Loucy (cell line): ENCODE results near the gene PLBD1.

ENCODE experiments used
- EZH2phosphoT487 ChIP-seq: fragments of 200-600 bp; IDR thresholded peaks from 2 replicates; pipeline ENCODE4 v1.6.1; 2018; ENCODE audit warnings: antibody characterized with exemption, mild to moderate bottlenecking, moderate library complexity, borderline replicate concordance
- TF ChIP-seq, protein P1 (sequence below): fragments of 200-600 bp; sonication (generic); conservative IDR thresholded peaks from 2 replicates; pipeline ENCODE4 v1.5.1; 2014; ENCODE audit warnings: mild to moderate bottlenecking, antibody characterized with exemption, low read length

DNA sequence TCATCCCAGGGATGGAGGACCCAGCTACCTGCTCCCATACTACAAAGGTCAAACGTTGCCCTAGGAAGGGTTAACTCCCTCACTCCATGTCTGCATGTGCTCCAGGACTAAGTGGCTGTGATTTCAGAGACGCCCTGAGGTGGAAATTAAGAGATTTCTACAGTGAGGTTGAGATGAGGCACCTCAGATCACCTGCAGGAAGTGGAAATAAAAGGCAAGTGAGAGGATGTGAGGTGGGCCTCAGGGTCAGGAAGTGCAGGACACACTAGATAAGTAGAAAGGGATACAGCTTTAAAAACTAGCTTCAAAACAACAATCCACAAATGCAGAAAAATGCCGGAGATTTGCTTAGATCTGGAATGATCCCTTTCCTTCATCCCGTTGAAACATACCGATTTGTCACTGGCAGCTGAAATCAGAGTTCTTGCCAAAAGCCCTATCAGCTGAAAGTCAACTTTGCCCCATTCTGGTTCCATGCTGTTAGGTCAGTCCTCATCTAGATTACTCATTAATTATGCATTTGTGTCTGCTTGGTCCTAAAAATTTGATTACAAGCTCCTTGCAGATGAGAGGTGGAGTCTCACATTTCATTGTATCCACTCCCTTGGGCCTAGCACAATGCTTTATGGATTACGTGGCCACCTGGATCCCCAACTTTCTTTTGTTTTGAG is 6.6 kb downstream of the PLBD1 start:
- TF ChIP-seq, protein P1, sequence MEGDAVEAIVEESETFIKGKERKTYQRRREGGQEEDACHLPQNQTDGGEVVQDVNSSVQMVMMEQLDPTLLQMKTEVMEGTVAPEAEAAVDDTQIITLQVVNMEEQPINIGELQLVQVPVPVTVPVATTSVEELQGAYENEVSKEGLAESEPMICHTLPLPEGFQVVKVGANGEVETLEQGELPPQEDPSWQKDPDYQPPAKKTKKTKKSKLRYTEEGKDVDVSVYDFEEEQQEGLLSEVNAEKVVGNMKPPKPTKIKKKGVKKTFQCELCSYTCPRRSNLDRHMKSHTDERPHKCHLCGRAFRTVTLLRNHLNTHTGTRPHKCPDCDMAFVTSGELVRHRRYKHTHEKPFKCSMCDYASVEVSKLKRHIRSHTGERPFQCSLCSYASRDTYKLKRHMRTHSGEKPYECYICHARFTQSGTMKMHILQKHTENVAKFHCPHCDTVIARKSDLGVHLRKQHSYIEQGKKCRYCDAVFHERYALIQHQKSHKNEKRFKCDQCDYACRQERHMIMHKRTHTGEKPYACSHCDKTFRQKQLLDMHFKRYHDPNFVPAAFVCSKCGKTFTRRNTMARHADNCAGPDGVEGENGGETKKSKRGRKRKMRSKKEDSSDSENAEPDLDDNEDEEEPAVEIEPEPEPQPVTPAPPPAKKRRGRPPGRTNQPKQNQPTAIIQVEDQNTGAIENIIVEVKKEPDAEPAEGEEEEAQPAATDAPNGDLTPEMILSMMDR: no peak
- no peak for TF ChIP-seq EZH2phosphoT487
